SU-DHL-6 (cell line): ENCODE measurements around the gene VMO1.
A peak's percentile ranks its signal among the peaks of the same experiment; 100 is the strongest.

Experiments used
- H2AFZ ChIP-seq: fragments of 200-600 bp; sonication (generic); 2 replicates; pipeline ENCODE4 v1.6.1; 2014; ENCODE audit warnings: low read depth, mild to moderate bottlenecking, moderate library complexity, mixed read lengths, antibody characterized with exemption, low read length; ENCODE audit not compliant: severe bottlenecking
- H3F3A ChIP-seq: fragments of 200-600 bp; shearing (Covaris generic); 2 replicates; pipeline ENCODE4 v1.6.0; 2016; ENCODE audit warnings: antibody characterized with exemption, mild to moderate bottlenecking; ENCODE audit not compliant: insufficient read depth
- H3K27ac ChIP-seq: fragments of 200-600 bp; sonication (generic); 2 replicates; pipeline ENCODE4 v1.5.1; 2016; ENCODE audit warnings: low read depth, mild to moderate bottlenecking, low read length, moderate library complexity, mixed read lengths
- H3K27me3 ChIP-seq: fragments of 200-600 bp; sonication (generic), shearing (Covaris generic); 2 replicates; pipeline ENCODE4 v1.6.0; 2014; ENCODE audit warnings: mild to moderate bottlenecking, low read length
- H3K36me3 ChIP-seq: fragments of 200-600 bp; sonication (generic); 2 replicates; pipeline ENCODE4 v1.6.1; 2014; ENCODE audit warnings: mild to moderate bottlenecking, low read length, mixed read lengths
- H3K4me2 ChIP-seq: fragments of 300-600, 200-600 bp; shearing (Covaris generic), sonication (generic); 2 replicates; pipeline ENCODE4 v1.6.0; 2014; ENCODE audit warnings: low read length, low read depth, mild to moderate bottlenecking; ENCODE audit not compliant: poor library complexity, severe bottlenecking
- H3K4me3 ChIP-seq: fragments of 200-600 bp; sonication (generic); 2 replicates; pipeline ENCODE4 v1.5.1; 2014; ENCODE audit warnings: antibody characterized with exemption, low read length, mild to moderate bottlenecking, mixed read lengths; ENCODE audit not compliant: insufficient read depth, poor library complexity, severe bottlenecking
- H3K79me2 ChIP-seq: fragments of 200-600 bp; sonication (generic); 2 replicates; pipeline ENCODE4 v1.6.1; 2014; ENCODE audit warnings: mild to moderate bottlenecking, low read length, moderate library complexity; ENCODE audit not compliant: insufficient read depth
- H3K9ac ChIP-seq: fragments of 200-600 bp; sonication (generic); 2 replicates; pipeline ENCODE4 v1.7.0; 2014; ENCODE audit warnings: mild to moderate bottlenecking, low read length
- H3K9me2 ChIP-seq: fragments of 200-600 bp; sonication (generic); replicated peaks from 2 replicates; pipeline ENCODE4 v1.6.1; 2014; ENCODE audit warnings: low read length; ENCODE audit not compliant: insufficient read depth
- H3K9me3 ChIP-seq: fragments of 200-600 bp; sonication (generic); 2 replicates; pipeline ENCODE4 v1.6.1; 2014; ENCODE audit warnings: low read length, mixed read lengths; ENCODE audit not compliant: insufficient read depth
- H4K20me1 ChIP-seq: fragments of 200-600 bp; sonication (generic); 2 replicates; pipeline ENCODE4 v1.6.1; 2014; ENCODE audit warnings: low read depth, mild to moderate bottlenecking, antibody characterized with exemption, low read length, moderate library complexity, mixed read lengths
- CTCF ChIP-seq: fragments of 200-600 bp; sonication (generic); IDR thresholded peaks from one replicate; pipeline ENCODE4 v1.5.1; 2017; ENCODE audit warnings: antibody characterized with exemption, mild to moderate bottlenecking, low read length, moderate library complexity; ENCODE audit not compliant: insufficient read depth, poor library complexity, severe bottlenecking
- EZH2phosphoT487 ChIP-seq: fragments of 200-600 bp; sonication (generic), shearing (Covaris generic); conservative IDR thresholded peaks from 2 replicates; pipeline ENCODE4 v1.6.1; 2018; ENCODE audit warnings: mild to moderate bottlenecking, antibody characterized with exemption, low read length, moderate library complexity, mixed read lengths

The VMO1 gene

GRCh38 chr17:4788807-4789700 is 2.9 kb upstream of the VMO1 start, which contains the start of gene GLTPD2:
Gene GLTPD2 (plus strand): TSS chr17:4788964. CDS start chr17:4789012, 48 bp downstream.
- Histone ChIP-seq H3K27me3 (no peaks in the 10 kb centered on the region), H3K4me3 (peak within 1 kb of the TSS; percentile 60), H3K27ac (no peak within 1 kb of the TSS), H4K20me1 (no peaks in the 10 kb centered on the region), H3F3A (0 out of 2 replicates have a peak, but pooled peaks cover 4% of the 10 kb centered on the region), H3K9me3 (no peaks in the 10 kb centered on the region), H3K36me3 (no peaks in the 10 kb centered on the region), H2AFZ (peak within 1 kb of the TSS; percentile 99), H3K9me2 (no peaks in the 10 kb centered on the region), H3K79me2 (no peaks in the 10 kb centered on the region), H3K9ac (peak within 1 kb of the TSS; percentile 60), H3K4me2 (peak within 1 kb of the TSS; percentile 75)
- TF ChIP-seq CTCF (no peak), EZH2phosphoT487 (no peak)

GRCh38 chr17:4788159-4788806 is 2.1 kb upstream of the VMO1 start:
- Histone ChIP-seq H3K36me3 (no peaks in the 10 kb centered on the region), H3K9ac (no peak overlapping the region), H3K9me3 (no peaks in the 10 kb centered on the region), H4K20me1 (no peaks in the 10 kb centered on the region), H3K27me3 (no peaks in the 10 kb centered on the region), H3K4me2 (no peak overlapping the region), H3F3A (0 out of 2 replicates have a peak, but pooled peaks cover 4% of the 10 kb centered on the region), H3K9me2 (no peaks in the 10 kb centered on the region), H3K4me3 (no peak overlapping the region), H2AFZ (no peak overlapping the region), H3K27ac (no peak overlapping the region), H3K79me2 (no peaks in the 10 kb centered on the region)
- no peak for TF ChIP-seq CTCF
- TF ChIP-seq EZH2phosphoT487: no peak

- no peak overlapping the region for H3K4me2 ChIP-seq
- H3K79me2 ChIP-seq: no peaks in the 10 kb centered on the region
- no peak overlapping the region for H3K9ac ChIP-seq
- no peak overlapping the region for H2AFZ ChIP-seq
- no peaks in the 10 kb centered on the region for H3K9me3 ChIP-seq
- H3F3A ChIP-seq: 0 out of 2 replicates have a peak, but pooled peaks cover 4% of the 10 kb centered on the region
- TF ChIP-seq CTCF: no peak
- TF ChIP-seq EZH2phosphoT487: no peak
- H3K4me3 ChIP-seq: no peak overlapping the region
- no peak overlapping the region for H3K27ac ChIP-seq
- H3K27me3 ChIP-seq: no peaks in the 10 kb centered on the region
- H3K36me3 ChIP-seq: no peaks in the 10 kb centered on the region
- H4K20me1 ChIP-seq: no peaks in the 10 kb centered on the region
- H3K9me2 ChIP-seq: no peaks in the 10 kb centered on the region
These were observed 352 bp upstream of the VMO1 start for GRCh38 chr17:4786516-4786915.
